GM18907 (cell line): ENCODE results near the gene DENND10.
"Not testable (repeated sequence)": the region's sequence is repeated elsewhere in the genome, so short reads cannot be mapped to it uniquely, and the experiment has no call there.

Experiments used
- ATAC-seq: cut with Tn5 transposase; IDR thresholded peaks from one replicate; pipeline ENCODE4 v1.9.1; 2021; ENCODE audit warnings: mild to moderate bottlenecking, moderate library complexity; ENCODE audit not compliant: unreplicated experiment

The DENND10 gene

GRCh38 chr10:119129721-119130120 is 25.8 kb downstream of the DENND10 start:
- no peak for ATAC-seq

- peak; percentile 76 for ATAC-seq
Observed at GRCh38 chr10:119131512-119132240, 27.8 kb downstream of the DENND10 start.

- ATAC-seq = no peak
Observed at GRCh38 chr10:119132521-119133345, 28.8 kb downstream of the DENND10 start.

GRCh38 chr10:119133949-119134348 is 30.0 kb downstream of the DENND10 start:
- ATAC-seq = no peak

GRCh38 chr10:119135513-119135881 is 31.6 kb downstream of the DENND10 start:
- no peak for ATAC-seq

- no peak for ATAC-seq
Observed at GRCh38 chr10:119136084-119136483, 32.2 kb downstream of the DENND10 start.

- not testable (repeated sequence) for ATAC-seq
Observed at GRCh38 chr10:119137878-119138277, 34.0 kb downstream of the DENND10 start.

- no peak for ATAC-seq
Observed at GRCh38 chr10:119138346-119139306, 34.7 kb downstream of the DENND10 start.

- ATAC-seq = no peak
Observed at GRCh38 chr10:119139464-119140067, 35.7 kb downstream of the DENND10 start.

- ATAC-seq = no peak
Observed at GRCh38 chr10:119140603-119141245, 36.8 kb downstream of the DENND10 start.

GRCh38 chr10:119143657-119144056 is 39.7 kb downstream of the DENND10 start:
- no peak for ATAC-seq

- no peak for ATAC-seq
Observed at GRCh38 chr10:119149157-119149556, 45.2 kb downstream of the DENND10 start.

- no peak for ATAC-seq
Observed at GRCh38 chr10:119149729-119150128, 45.8 kb downstream of the DENND10 start.

- ATAC-seq = not testable (repeated sequence)
Observed at GRCh38 chr10:119151601-119152000, 47.7 kb downstream of the DENND10 start.

- ATAC-seq = no peak
Observed at GRCh38 chr10:119153041-119153440, 49.1 kb downstream of the DENND10 start.

GRCh38 chr10:119153661-119154060 is 49.7 kb downstream of the DENND10 start:
- ATAC-seq = no peak

GRCh38 chr10:119159332-119159731 is 55.4 kb downstream of the DENND10 start:
- no peak for ATAC-seq

- no peak for ATAC-seq
Observed at GRCh38 chr10:119161680-119162451, 58.0 kb downstream of the DENND10 start.

- no peak for ATAC-seq
Observed at GRCh38 chr10:119162452-119163092, 58.7 kb downstream of the DENND10 start.
